HepG2 (cell line): ENCODE results near the gene TSPAN18. TPM values are rescaled to one million over a fixed set of nuclear protein-coding genes. Genes with fewer than 3 reads are reported as not detected.

Source experiments
- ATAC-seq: fragments of 200-7000 bp; cut with Tn5 transposase; 3 replicates; pipeline ENCODE4 v1.9.1; 2020; ENCODE audit warnings: mild to moderate bottlenecking, moderate library complexity
- BruUV-seq: library from RNA; stranded (reverse); fragments of 400-500 nt; replicated peaks from 2 replicates; lab custom pipeline; 2021; lab: Mats Ljungman, UMichigan
- CTCF ChIA-PET: fragments of 300-600 bp; formaldehyde crosslinking; extraction: SDS; loops from one replicate; lab custom pipeline; 2021; ENCODE audit warnings: low total read pairs, inconsistent platforms, low intra/inter-chr PET ratio; lab: Yijun Ruan, JAX
- POLR2A ChIA-PET: fragments of 350-600 bp; sonication (Branson Sonifier 250); formaldehyde crosslinking; loops from one replicate; lab custom pipeline; 2020; ENCODE audit warnings: antibody characterized with exemption, inconsistent platforms; lab: Yijun Ruan, JAX
- DNase-seq: peaks from one replicate; pipeline ENCODE4 v3.0.0-alpha.2; 2015; ENCODE audit warnings: low spot score
- FAIRE-seq: peaks from 3 replicates; lab custom pipeline; 2011; peaks lifted over from hg19 to GRCh38; lab: Jason Lieb, UNC
- H2AFZ ChIP-seq: one replicate; pipeline ENCODE4 v1.6.1; 2011; ENCODE audit warnings: low read length, inconsistent platforms
- H3K27ac ChIP-seq: fragments of 300-600 bp; 3 replicates; pipeline ENCODE4 v1.8.0; 2011; ENCODE audit warnings: mixed run types, mild to moderate bottlenecking, mixed read lengths, low read length, inconsistent platforms; ENCODE audit not compliant: insufficient read depth; ENCODE audit errors: extremely low read length
- H3K27me3 ChIP-seq, 2 experiments: fragments of 200-600 bp in 1 of 2; 2 replicates in 1 of 2; 3 replicates in 1 of 2; pipeline versions ENCODE4 v1.6.0 to v1.8.0; 2011; ENCODE audit warnings: low read length in 2 of 2, mild to moderate bottlenecking in 2 of 2, moderate library complexity in 2 of 2, inconsistent platforms in 1 of 2; ENCODE audit not compliant: insufficient read depth in 2 of 2, control insufficient read depth in 1 of 2
- H3K36me3 ChIP-seq, 2 experiments: fragments of 200-600 bp in 1 of 2; replicated peaks in 1 of 2; 2 replicates in 1 of 2; 3 replicates in 1 of 2; pipeline versions ENCODE4 v1.5.1 to v1.8.0; 2011; ENCODE audit warnings: low read length in 2 of 2, inconsistent platforms in 1 of 2; ENCODE audit not compliant: insufficient read depth in 2 of 2, control insufficient read depth in 1 of 2
- H3K4me1 ChIP-seq: 2 replicates; pipeline ENCODE4 v1.5.1; 2012; ENCODE audit warnings: low read length, inconsistent platforms; ENCODE audit not compliant: insufficient read depth
- H3K4me2 ChIP-seq: 2 replicates; pipeline ENCODE4 v1.6.0; 2011; ENCODE audit warnings: low read depth, low read length, inconsistent platforms
- H3K4me3 ChIP-seq, 3 experiments: fragments of 200-600 bp in 1 of 3; sonication (generic), shearing (Covaris generic) in 1 of 3; replicated peaks in 1 of 3; 2 replicates each; pipeline ENCODE4 v1.5.1; 2011 to 2016; ENCODE audit warnings: low read length in 3 of 3, inconsistent platforms in 2 of 3, low read depth in 2 of 3, mild to moderate bottlenecking in 2 of 3, control low read depth in 1 of 3, mixed read lengths in 1 of 3; ENCODE audit not compliant: insufficient read depth in 1 of 3
- H3K79me2 ChIP-seq: one replicate; pipeline ENCODE4 v1.6.1; 2011; ENCODE audit warnings: low read length, inconsistent platforms; ENCODE audit not compliant: insufficient read depth
- H3K9ac ChIP-seq: 2 replicates; pipeline ENCODE4 v1.6.0; 2011; ENCODE audit warnings: mild to moderate bottlenecking, low read depth, low read length, inconsistent platforms; ENCODE audit not compliant: insufficient read depth
- H3K9me3 ChIP-seq: 2 replicates; pipeline ENCODE4 v1.5.1; 2012; ENCODE audit warnings: mild to moderate bottlenecking, low read length
- H4K20me1 ChIP-seq: 2 replicates; pipeline ENCODE4 v1.6.0; 2011; ENCODE audit warnings: inconsistent platforms, mild to moderate bottlenecking, low read length, moderate library complexity; ENCODE audit not compliant: insufficient read depth
- DNMT1 ChIP-seq: sonication (generic); formaldehyde crosslinking; IDR thresholded peaks from 2 replicates; pipeline ENCODE4 v1.5.1; 2020; ENCODE audit warnings: mild to moderate bottlenecking, missing genetic modification reagents
- ZNF609 ChIP-seq: sonication (generic); formaldehyde crosslinking; IDR thresholded peaks from 2 replicates; pipeline ENCODE4 v1.4.0; 2020; ENCODE audit warnings: mild to moderate bottlenecking, missing genetic modification reagents, borderline replicate concordance
- ZNF737 ChIP-seq: sonication (generic); formaldehyde crosslinking; IDR thresholded peaks from 2 replicates; pipeline ENCODE4 v1.5.0; 2020; ENCODE audit warnings: missing genetic modification reagents, mild to moderate bottlenecking, borderline replicate concordance
- ZNF839 ChIP-seq: sonication (generic); formaldehyde crosslinking; IDR thresholded peaks from 2 replicates; pipeline ENCODE4 v1.4.0; 2020; ENCODE audit warnings: missing genetic modification reagents, mild to moderate bottlenecking, borderline replicate concordance
- WGBS: methylation state at CpG from one replicate; pipeline ENCODE4 v1.1.6; 2017; ENCODE audit warnings: low lambda C conversion rate; 5-methylcytosine and 5-hydroxymethylcytosine counted together
- in situ Hi-C: cut with HindIII; loops from 2 replicates; pipeline ENCODE4 v1.10.0; 2017; ENCODE audit warnings: low pct_unique_long_range_greater_than_20kb; ENCODE audit not compliant: extremely low pct_ligation_motif_present
- intact Hi-C: fragments of 100-400 bp; cut with micrococcal nuclease; formaldehyde crosslinking; loops from one replicate; pipeline ENCODE4 v1.10.0; 2022; ENCODE audit not compliant: unreplicated experiment
- polyA plus RNA-seq, 8 experiments: library from polyadenylated mRNA; depleted of rRNA in 3 of 8; stranded (reverse) in 7 of 8; unstranded in 1 of 8; fragments of >200 nt; fragmentation: Illumina TruSeq in 4 of 8; extraction: Trizol in 4 of 8; gene quantifications; 2 replicates each; pipeline versions ENCODE4 v1.2.1 to v1.2.3, GENCODE V29; 2011 to 2016; ENCODE audit warnings: low read depth in 4 of 8, missing spikeins in 1 of 8, mixed read lengths in 1 of 8; ENCODE audit not compliant: insufficient read depth in 1 of 8
- total RNA-seq, 5 experiments: library from RNA; depleted of rRNA; stranded (reverse); fragments of >200 nt; fragmentation: Illumina TruSeq; extraction: Trizol; gene quantifications; 2 replicates each; pipeline ENCODE4 v1.2.3, GENCODE V29; 2016; ENCODE audit warnings: low read depth in 1 of 5

The TSPAN18 gene
- total and polyA plus RNA-seq, 2 of the 13 experiments (the other 11 are each of a cell fraction or from before 2014, with no cell fraction given): not detected

GRCh38 chr11:44711113-44711786 lies 15.5 kb upstream of the TSPAN18 start:
- WGBS: 30% methylated on average over 6 of the region's 6 CpGs
- Histone ChIP-seq H3K79me2 (no peaks in the 10 kb centered on the region), H3K4me3 (no peak overlapping the region), H3K36me3 (no peaks in the 10 kb centered on the region), H3K27ac (no peak overlapping the region), H3K4me2 (no peak overlapping the region), H3K4me1 (peaks cover 25% of the 10 kb centered on the region), H3K9ac (no peak overlapping the region), H3K27me3 (no peaks in the 10 kb centered on the region; a peak in 2 of 5 replicates), H4K20me1 (no peaks in the 10 kb centered on the region), H3K9me3 (no peaks in the 10 kb centered on the region), H2AFZ (no peak overlapping the region)
- CTCF ChIA-PET: no interaction called here
- TF ChIP-seq ZNF609 (no peak), ZNF737 (CRISPR knock-in tag) (no peak), DNMT1 (CRISPR knock-in tag) (no peak), ZNF839 (CRISPR knock-in tag) (no peak)
- in situ Hi-C loops: no loop called here
- intact Hi-C loops: no loop called here
- POLR2A ChIA-PET: no interaction called here
- no TSS peak for BruUV-seq
- no peak for FAIRE-seq
- ATAC-seq: no peak
- no peak for DNase-seq
